HepG2 (cell line): ENCODE data around the gene CYP20A1. TPM values are rescaled to one million over a fixed set of nuclear protein-coding genes. Genes with fewer than 3 reads are reported as not detected.

Experiments used
- ATAC-seq: fragments of 200-7000 bp; cut with Tn5 transposase; 3 replicates; pipeline ENCODE4 v1.9.1; 2020; ENCODE audit warnings: mild to moderate bottlenecking, moderate library complexity
- BruUV-seq: library from RNA; stranded (reverse); fragments of 400-500 nt; replicated peaks from 2 replicates; lab custom pipeline; 2021; lab: Mats Ljungman, UMichigan
- CTCF ChIA-PET: fragments of 300-600 bp; formaldehyde crosslinking; extraction: SDS; loops from one replicate; lab custom pipeline; 2021; ENCODE audit warnings: low total read pairs, inconsistent platforms, low intra/inter-chr PET ratio; lab: Yijun Ruan, JAX
- POLR2A ChIA-PET: fragments of 350-600 bp; sonication (Branson Sonifier 250); formaldehyde crosslinking; loops from one replicate; lab custom pipeline; 2020; ENCODE audit warnings: antibody characterized with exemption, inconsistent platforms; lab: Yijun Ruan, JAX
- DNase-seq: peaks from one replicate; pipeline ENCODE4 v3.0.0-alpha.2; 2015; ENCODE audit warnings: low spot score
- FAIRE-seq: peaks from 3 replicates; lab custom pipeline; 2011; peaks lifted over from hg19 to GRCh38; lab: Jason Lieb, UNC
- H2AFZ ChIP-seq: one replicate; pipeline ENCODE4 v1.6.1; 2011; ENCODE audit warnings: low read length, inconsistent platforms
- H3K27ac ChIP-seq: fragments of 300-600 bp; 3 replicates; pipeline ENCODE4 v1.8.0; 2011; ENCODE audit warnings: mixed run types, mild to moderate bottlenecking, mixed read lengths, low read length, inconsistent platforms; ENCODE audit not compliant: insufficient read depth; ENCODE audit errors: extremely low read length
- H3K27me3 ChIP-seq, 2 experiments: fragments of 200-600 bp in 1 of 2; 2 replicates in 1 of 2; 3 replicates in 1 of 2; pipeline versions ENCODE4 v1.6.0 to v1.8.0; 2011; ENCODE audit warnings: low read length in 2 of 2, mild to moderate bottlenecking in 2 of 2, moderate library complexity in 2 of 2, inconsistent platforms in 1 of 2; ENCODE audit not compliant: insufficient read depth in 2 of 2, control insufficient read depth in 1 of 2
- H3K36me3 ChIP-seq, 2 experiments: fragments of 200-600 bp in 1 of 2; replicated peaks in 1 of 2; 2 replicates in 1 of 2; 3 replicates in 1 of 2; pipeline versions ENCODE4 v1.5.1 to v1.8.0; 2011; ENCODE audit warnings: low read length in 2 of 2, inconsistent platforms in 1 of 2; ENCODE audit not compliant: insufficient read depth in 2 of 2, control insufficient read depth in 1 of 2
- H3K4me1 ChIP-seq: 2 replicates; pipeline ENCODE4 v1.5.1; 2012; ENCODE audit warnings: low read length, inconsistent platforms; ENCODE audit not compliant: insufficient read depth
- H3K4me2 ChIP-seq: 2 replicates; pipeline ENCODE4 v1.6.0; 2011; ENCODE audit warnings: low read depth, low read length, inconsistent platforms
- H3K4me3 ChIP-seq, 3 experiments: fragments of 200-600 bp in 1 of 3; sonication (generic), shearing (Covaris generic) in 1 of 3; replicated peaks in 1 of 3; 2 replicates each; pipeline ENCODE4 v1.5.1; 2011 to 2016; ENCODE audit warnings: low read length in 3 of 3, inconsistent platforms in 2 of 3, low read depth in 2 of 3, mild to moderate bottlenecking in 2 of 3, control low read depth in 1 of 3, mixed read lengths in 1 of 3; ENCODE audit not compliant: insufficient read depth in 1 of 3
- H3K79me2 ChIP-seq: one replicate; pipeline ENCODE4 v1.6.1; 2011; ENCODE audit warnings: low read length, inconsistent platforms; ENCODE audit not compliant: insufficient read depth
- H3K9ac ChIP-seq: 2 replicates; pipeline ENCODE4 v1.6.0; 2011; ENCODE audit warnings: mild to moderate bottlenecking, low read depth, low read length, inconsistent platforms; ENCODE audit not compliant: insufficient read depth
- H3K9me3 ChIP-seq: 2 replicates; pipeline ENCODE4 v1.5.1; 2012; ENCODE audit warnings: mild to moderate bottlenecking, low read length
- H4K20me1 ChIP-seq: 2 replicates; pipeline ENCODE4 v1.6.0; 2011; ENCODE audit warnings: inconsistent platforms, mild to moderate bottlenecking, low read length, moderate library complexity; ENCODE audit not compliant: insufficient read depth
- FIP1L1 ChIP-seq: fragments of 200-400 bp; formaldehyde crosslinking; IDR thresholded peaks from 2 replicates; pipeline ENCODE4 v1.6.1; 2018; ENCODE audit warnings: low read depth, mild to moderate bottlenecking, low read length, moderate library complexity, borderline replicate concordance; ENCODE audit not compliant: insufficient read depth
- HDAC1 ChIP-seq: sonication (generic); formaldehyde crosslinking; IDR thresholded peaks from 2 replicates; pipeline ENCODE4 v1.5.1; 2020; ENCODE audit warnings: mild to moderate bottlenecking, missing genetic modification reagents
- MAFK ChIP-seq, 2 experiments: IDR thresholded peaks in 1 of 2; conservative IDR thresholded peaks in 1 of 2; 2 replicates each; pipeline ENCODE4 v1.6.1; 2011; ENCODE audit warnings: improper control_type of control experiment in 2 of 2, low read length in 2 of 2
- NAIF1 ChIP-seq: sonication (generic); formaldehyde crosslinking; IDR thresholded peaks from 2 replicates; pipeline ENCODE4 v1.5.0; 2020; ENCODE audit warnings: mild to moderate bottlenecking, missing genetic modification reagents, borderline replicate concordance
- SALL2 ChIP-seq: sonication (generic); formaldehyde crosslinking; IDR thresholded peaks from 2 replicates; pipeline ENCODE4 v1.8.1; 2023; ENCODE audit warnings: mild to moderate bottlenecking, missing genetic modification reagents, inconsistent platforms
- SNAPC5 ChIP-seq: sonication (generic); formaldehyde crosslinking; IDR thresholded peaks from 2 replicates; pipeline ENCODE4 v1.8.1; 2023; ENCODE audit warnings: mild to moderate bottlenecking, missing genetic modification reagents, borderline replicate concordance
- SP140L ChIP-seq: sonication (generic); formaldehyde crosslinking; IDR thresholded peaks from 2 replicates; pipeline ENCODE4 v1.4.0; 2020; ENCODE audit warnings: missing genetic modification reagents, borderline replicate concordance
- TGIF2 ChIP-seq: IDR thresholded peaks from 2 replicates; pipeline ENCODE4 v1.6.1; 2016; ENCODE audit warnings: control low read depth, missing compliant biosample characterization
- ZNF232 ChIP-seq: sonication (generic); formaldehyde crosslinking; IDR thresholded peaks from 2 replicates; pipeline ENCODE4 v1.4.0; 2020; ENCODE audit warnings: missing genetic modification reagents, borderline replicate concordance
- ZNF34 ChIP-seq: sonication (generic); formaldehyde crosslinking; IDR thresholded peaks from 2 replicates; pipeline ENCODE4 v1.4.0; 2020; ENCODE audit warnings: mild to moderate bottlenecking, missing genetic modification reagents, borderline replicate concordance
- ZNF672 ChIP-seq: sonication (generic); formaldehyde crosslinking; IDR thresholded peaks from 2 replicates; pipeline ENCODE4 v1.8.1; 2022; ENCODE audit warnings: missing genetic modification reagents
- ZNF768 ChIP-seq: sonication (generic); formaldehyde crosslinking; IDR thresholded peaks from 2 replicates; pipeline ENCODE4 v1.4.0; 2020; ENCODE audit warnings: missing genetic modification reagents
- WGBS: methylation state at CpG from one replicate; pipeline ENCODE4 v1.1.6; 2017; ENCODE audit warnings: low lambda C conversion rate; 5-methylcytosine and 5-hydroxymethylcytosine counted together
- in situ Hi-C: cut with HindIII; loops from 2 replicates; pipeline ENCODE4 v1.10.0; 2017; ENCODE audit warnings: low pct_unique_long_range_greater_than_20kb; ENCODE audit not compliant: extremely low pct_ligation_motif_present
- intact Hi-C: fragments of 100-400 bp; cut with micrococcal nuclease; formaldehyde crosslinking; loops from one replicate; pipeline ENCODE4 v1.10.0; 2022; ENCODE audit not compliant: unreplicated experiment
- polyA plus RNA-seq, 8 experiments: library from polyadenylated mRNA; depleted of rRNA in 3 of 8; stranded (reverse) in 7 of 8; unstranded in 1 of 8; fragments of >200 nt; fragmentation: Illumina TruSeq in 4 of 8; extraction: Trizol in 4 of 8; gene quantifications; 2 replicates each; pipeline versions ENCODE4 v1.2.1 to v1.2.3, GENCODE V29; 2011 to 2016; ENCODE audit warnings: low read depth in 4 of 8, missing spikeins in 1 of 8, mixed read lengths in 1 of 8; ENCODE audit not compliant: insufficient read depth in 1 of 8
- total RNA-seq, 5 experiments: library from RNA; depleted of rRNA; stranded (reverse); fragments of >200 nt; fragmentation: Illumina TruSeq; extraction: Trizol; gene quantifications; 2 replicates each; pipeline ENCODE4 v1.2.3, GENCODE V29; 2016; ENCODE audit warnings: low read depth in 1 of 5
- TF ChIP-seq, protein P1 (sequence below): sonication (generic); formaldehyde crosslinking; IDR thresholded peaks from 2 replicates; pipeline ENCODE4 v1.4.0; 2020; ENCODE audit warnings: mild to moderate bottlenecking, missing genetic modification reagents
- TF ChIP-seq, protein P2 (sequence below): sonication (generic); formaldehyde crosslinking; IDR thresholded peaks from 2 replicates; pipeline ENCODE4 v1.8.1; 2023; ENCODE audit warnings: mild to moderate bottlenecking, moderate library complexity, missing genetic modification reagents
- TF ChIP-seq, protein P3 (sequence below): sonication (generic); formaldehyde crosslinking; IDR thresholded peaks from 2 replicates; pipeline ENCODE4 v1.5.1; 2020; ENCODE audit warnings: missing genetic modification reagents, mild to moderate bottlenecking, borderline replicate concordance

Gene CYP20A1
- total and polyA plus RNA-seq, 2 of the 13 experiments (the other 11 are each of a cell fraction or from before 2014, with no cell fraction given) = 9.6 to 35.3 TPM

DNA sequence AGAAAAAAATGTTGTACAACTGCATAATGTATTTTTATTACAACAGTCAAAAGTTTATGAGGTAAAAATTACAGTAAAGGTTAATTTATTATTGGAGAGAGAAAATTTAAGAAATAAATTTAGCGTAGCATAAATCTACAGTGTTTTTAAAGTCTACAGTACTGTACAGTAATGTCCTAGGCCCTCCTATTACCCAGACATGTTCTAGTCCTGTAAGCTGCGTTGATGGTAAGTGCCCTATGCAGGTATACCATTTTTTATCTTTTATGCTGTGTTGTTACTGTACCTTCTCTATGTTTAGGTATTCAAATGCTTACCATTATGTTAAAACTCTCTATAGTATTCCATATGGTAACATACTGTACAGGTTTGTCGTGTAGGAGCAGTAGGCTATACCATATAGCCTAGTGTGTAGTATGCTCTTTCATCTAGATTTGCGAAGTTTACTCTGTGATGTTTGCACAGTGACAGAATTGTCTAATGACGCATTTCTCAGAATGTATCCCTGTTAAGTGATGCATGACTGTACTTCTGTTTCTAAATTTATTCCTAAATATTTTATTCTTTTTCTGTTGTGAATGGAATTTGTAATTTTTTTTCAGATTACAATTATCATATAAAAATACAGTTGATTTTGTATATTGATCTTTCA, 113.9 kb downstream of the CYP20A1 start (continued):
- TF ChIP-seq FIP1L1 (no peak), SP140L (CRISPR knock-in tag) (no peak), ZNF34 (no peak), SNAPC5 (CRISPR knock-in tag) (no peak)
- TF ChIP-seq, protein P1, sequence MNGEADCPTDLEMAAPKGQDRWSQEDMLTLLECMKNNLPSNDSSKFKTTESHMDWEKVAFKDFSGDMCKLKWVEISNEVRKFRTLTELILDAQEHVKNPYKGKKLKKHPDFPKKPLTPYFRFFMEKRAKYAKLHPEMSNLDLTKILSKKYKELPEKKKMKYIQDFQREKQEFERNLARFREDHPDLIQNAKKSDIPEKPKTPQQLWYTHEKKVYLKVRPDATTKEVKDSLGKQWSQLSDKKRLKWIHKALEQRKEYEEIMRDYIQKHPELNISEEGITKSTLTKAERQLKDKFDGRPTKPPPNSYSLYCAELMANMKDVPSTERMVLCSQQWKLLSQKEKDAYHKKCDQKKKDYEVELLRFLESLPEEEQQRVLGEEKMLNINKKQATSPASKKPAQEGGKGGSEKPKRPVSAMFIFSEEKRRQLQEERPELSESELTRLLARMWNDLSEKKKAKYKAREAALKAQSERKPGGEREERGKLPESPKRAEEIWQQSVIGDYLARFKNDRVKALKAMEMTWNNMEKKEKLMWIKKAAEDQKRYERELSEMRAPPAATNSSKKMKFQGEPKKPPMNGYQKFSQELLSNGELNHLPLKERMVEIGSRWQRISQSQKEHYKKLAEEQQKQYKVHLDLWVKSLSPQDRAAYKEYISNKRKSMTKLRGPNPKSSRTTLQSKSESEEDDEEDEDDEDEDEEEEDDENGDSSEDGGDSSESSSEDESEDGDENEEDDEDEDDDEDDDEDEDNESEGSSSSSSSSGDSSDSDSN = no peak

DNA sequence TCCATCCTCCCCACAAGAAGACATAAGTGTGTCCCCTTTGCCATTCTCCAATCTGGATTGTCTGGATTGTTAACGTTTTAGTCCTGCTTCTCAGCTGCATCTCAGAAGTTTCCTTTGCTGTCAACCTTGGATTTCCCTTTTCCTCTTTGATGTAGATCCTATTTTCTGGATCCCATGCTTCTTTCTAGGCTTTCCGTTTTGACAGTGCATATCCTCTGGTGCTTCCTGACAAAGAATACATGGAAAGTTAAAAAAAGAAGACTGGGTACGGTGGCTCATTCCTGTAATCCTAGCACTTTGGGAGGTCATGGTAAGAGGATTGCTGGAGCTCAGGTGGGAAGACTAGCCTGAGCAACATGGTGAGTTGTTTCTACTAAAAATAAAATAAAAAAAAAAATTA, 116.1 kb downstream of the CYP20A1 start:
- H3K27me3 ChIP-seq = no peaks in the 10 kb centered on the region
- ChIA-PET CTCF (no interaction called here), POLR2A (no interaction called here)
- no peak for ATAC-seq
- H3K4me1 ChIP-seq = peaks cover 15% of the 10 kb centered on the region
- FAIRE-seq = no peak
- WGBS = 92% methylated on average over 3 of the region's 3 CpGs
- intact Hi-C loops = no loop called here
- H3K4me3 ChIP-seq = no peak overlapping the region
- peaks cover 29% of the 10 kb centered on the region for H3K79me2 ChIP-seq
- in situ Hi-C loops = no loop called here
- H3K36me3 ChIP-seq = peaks cover 0 to 5% of the 10 kb centered on the region in 2 experiments; a peak in 1 of 5 replicates
- H2AFZ ChIP-seq = no peak overlapping the region
- DNase-seq = no peak
- H3K27ac ChIP-seq = no peak overlapping the region
- no peaks in the 10 kb centered on the region for H3K9me3 ChIP-seq
- BruUV-seq = no TSS peak
- no peak overlapping the region for H3K9ac ChIP-seq
- H4K20me1 ChIP-seq = no peaks in the 10 kb centered on the region
- no peak overlapping the region for H3K4me2 ChIP-seq
- TF ChIP-seq SNAPC5 (CRISPR knock-in tag) (no peak), ZNF232 (no peak), MAFK (conservative IDR thresholded peaks at IDR 0.05 in 1 of 2, IDR thresholded peaks at IDR 0.05 in 1 of 2; ENCODE audit: low read length in 2 of 2) (no peak), HDAC1 (CRISPR knock-in tag) (no peak), TGIF2 (no peak), ZNF768 (CRISPR knock-in tag) (no peak), SALL2 (no peak), ZNF672 (no peak), NAIF1 (CRISPR knock-in tag) (no peak)
- TF ChIP-seq, protein P2, sequence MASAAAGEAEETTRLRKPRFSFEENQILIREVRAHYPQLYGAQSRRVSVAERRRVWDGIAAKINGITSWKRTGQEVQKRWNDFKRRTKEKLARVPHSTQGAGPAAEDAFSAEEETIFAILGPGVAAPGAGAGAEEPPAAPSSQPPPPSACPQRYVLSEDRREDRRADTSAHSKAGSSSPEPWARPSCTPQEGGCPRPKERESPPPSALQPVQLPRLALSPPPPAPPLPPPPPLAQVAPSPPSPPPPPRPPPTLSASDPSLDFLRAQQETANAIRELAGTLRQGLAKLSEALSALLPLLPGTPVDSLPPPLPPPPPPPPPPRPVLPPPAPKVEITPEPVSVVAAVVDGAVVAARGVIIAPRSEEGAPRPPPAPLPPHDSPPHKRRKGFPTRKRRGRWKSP = no peak
- TF ChIP-seq, protein P3, sequence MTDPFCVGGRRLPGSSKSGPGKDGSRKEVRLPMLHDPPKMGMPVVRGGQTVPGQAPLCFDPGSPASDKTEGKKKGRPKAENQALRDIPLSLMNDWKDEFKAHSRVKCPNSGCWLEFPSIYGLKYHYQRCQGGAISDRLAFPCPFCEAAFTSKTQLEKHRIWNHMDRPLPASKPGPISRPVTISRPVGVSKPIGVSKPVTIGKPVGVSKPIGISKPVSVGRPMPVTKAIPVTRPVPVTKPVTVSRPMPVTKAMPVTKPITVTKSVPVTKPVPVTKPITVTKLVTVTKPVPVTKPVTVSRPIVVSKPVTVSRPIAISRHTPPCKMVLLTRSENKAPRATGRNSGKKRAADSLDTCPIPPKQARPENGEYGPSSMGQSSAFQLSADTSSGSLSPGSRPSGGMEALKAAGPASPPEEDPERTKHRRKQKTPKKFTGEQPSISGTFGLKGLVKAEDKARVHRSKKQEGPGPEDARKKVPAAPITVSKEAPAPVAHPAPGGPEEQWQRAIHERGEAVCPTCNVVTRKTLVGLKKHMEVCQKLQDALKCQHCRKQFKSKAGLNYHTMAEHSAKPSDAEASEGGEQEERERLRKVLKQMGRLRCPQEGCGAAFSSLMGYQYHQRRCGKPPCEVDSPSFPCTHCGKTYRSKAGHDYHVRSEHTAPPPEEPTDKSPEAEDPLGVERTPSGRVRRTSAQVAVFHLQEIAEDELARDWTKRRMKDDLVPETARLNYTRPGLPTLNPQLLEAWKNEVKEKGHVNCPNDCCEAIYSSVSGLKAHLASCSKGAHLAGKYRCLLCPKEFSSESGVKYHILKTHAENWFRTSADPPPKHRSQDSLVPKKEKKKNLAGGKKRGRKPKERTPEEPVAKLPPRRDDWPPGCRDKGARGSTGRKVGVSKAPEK (CRISPR knock-in tag) = no peak
